DMS53 treated with DMSO at 0.1 percent for 48 hours (cell line): ENCODE measurements around the gene PLVAP.

Experiments used
- DNase-seq: peaks from one replicate; lab custom pipeline; 2025; ENCODE audit not compliant: unreplicated experiment; lab: John Stamatoyannopoulos, UW

The PLVAP gene

GRCh38 chr19:17323300-17323963, 53.7 kb downstream of the PLVAP start:
- DNase-seq: no peak

GRCh38 chr19:17322854-17323253, 54.3 kb downstream of the PLVAP start:
- DNase-seq: no peak

GRCh38 chr19:17321655-17322489, 55.3 kb downstream of the PLVAP start:
- no peak for DNase-seq

GRCh38 chr19:17320435-17320834, 56.7 kb downstream of the PLVAP start:
- no peak for DNase-seq

- DNase-seq: no peak
Measured at GRCh38 chr19:17319473-17320238, 57.5 kb downstream of the PLVAP start.

- DNase-seq: no peak
Measured at GRCh38 chr19:17318966-17319365, 58.2 kb downstream of the PLVAP start.

- no peak for DNase-seq
Measured at GRCh38 chr19:17314007-17314593, 63.0 kb downstream of the PLVAP start.

- DNase-seq: no peak
Measured at GRCh38 chr19:17312189-17313113, 64.7 kb downstream of the PLVAP start.

- no peak for DNase-seq
Measured at GRCh38 chr19:17311455-17312188, 65.5 kb downstream of the PLVAP start.

- no peak for DNase-seq
Measured at GRCh38 chr19:17309965-17310461, 67.1 kb downstream of the PLVAP start.

GRCh38 chr19:17309198-17309964, 67.8 kb downstream of the PLVAP start, which contains the start of gene DDA1:
Gene DDA1 (plus strand): TSS chr19:17309563. CDS start chr19:17309655, 92 bp downstream.
- DNase-seq: peak; percentile 97

GRCh38 chr19:17307876-17308377, 69.2 kb downstream of the PLVAP start:
- DNase-seq: no peak

GRCh38 chr19:17306285-17306714, 70.8 kb downstream of the PLVAP start:
- DNase-seq: no peak

GRCh38 chr19:17305517-17306284, 71.4 kb downstream of the PLVAP start, which contains the start of gene MRPL34:
Gene MRPL34 (plus strand): TSS chr19:17305872. CDS start chr19:17305893, 21 bp downstream.
- DNase-seq: peak; percentile 98

GRCh38 chr19:17305216-17305516, 72.0 kb downstream of the PLVAP start:
- no peak for DNase-seq

- no peak for DNase-seq
Measured at GRCh38 chr19:17304386-17305215, 72.5 kb downstream of the PLVAP start.

GRCh38 chr19:17303940-17304267, 73.2 kb downstream of the PLVAP start:
- no peak for DNase-seq
